ENCODE data around the gene AOPEP.

- TF ChIP-seq, protein P1, sequence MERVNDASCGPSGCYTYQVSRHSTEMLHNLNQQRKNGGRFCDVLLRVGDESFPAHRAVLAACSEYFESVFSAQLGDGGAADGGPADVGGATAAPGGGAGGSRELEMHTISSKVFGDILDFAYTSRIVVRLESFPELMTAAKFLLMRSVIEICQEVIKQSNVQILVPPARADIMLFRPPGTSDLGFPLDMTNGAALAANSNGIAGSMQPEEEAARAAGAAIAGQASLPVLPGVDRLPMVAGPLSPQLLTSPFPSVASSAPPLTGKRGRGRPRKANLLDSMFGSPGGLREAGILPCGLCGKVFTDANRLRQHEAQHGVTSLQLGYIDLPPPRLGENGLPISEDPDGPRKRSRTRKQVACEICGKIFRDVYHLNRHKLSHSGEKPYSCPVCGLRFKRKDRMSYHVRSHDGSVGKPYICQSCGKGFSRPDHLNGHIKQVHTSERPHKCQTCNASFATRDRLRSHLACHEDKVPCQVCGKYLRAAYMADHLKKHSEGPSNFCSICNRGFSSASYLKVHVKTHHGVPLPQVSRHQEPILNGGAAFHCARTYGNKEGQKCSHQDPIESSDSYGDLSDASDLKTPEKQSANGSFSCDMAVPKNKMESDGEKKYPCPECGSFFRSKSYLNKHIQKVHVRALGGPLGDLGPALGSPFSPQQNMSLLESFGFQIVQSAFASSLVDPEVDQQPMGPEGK (tag by site-specific recombination; IDR thresholded peaks at IDR 0.05), result no peak
- no peak for TF ChIP-seq REST (tag by site-specific recombination; IDR thresholded peaks at IDR 0.05)
- TF ChIP-seq ZSCAN18 (tag by site-specific recombination; IDR thresholded peaks at IDR 0.05), result no peak
- TF ChIP-seq GLI4 (tag by site-specific recombination; IDR thresholded peaks at IDR 0.05), result no peak
- no peak for TF ChIP-seq ZNF404 (tag by site-specific recombination; IDR thresholded peaks at IDR 0.05)
- TF ChIP-seq SP2 (tag by site-specific recombination; IDR thresholded peaks at IDR 0.05), result no peak
- TF ChIP-seq CTCF (tag by site-specific recombination; IDR thresholded peaks at IDR 0.05), result no peak
- TF ChIP-seq ZNF138 (tag by site-specific recombination; IDR thresholded peaks at IDR 0.05; ENCODE audit: borderline replicate concordance), result no peak
- no peak for TF ChIP-seq ZNF140 (tag by site-specific recombination; IDR thresholded peaks at IDR 0.05)
- no peak for TF ChIP-seq ELK4 (IDR thresholded peaks at IDR 0.05; ENCODE audit: borderline replicate concordance, low read depth, low read length)
- TF ChIP-seq YY1 (tag by site-specific recombination; IDR thresholded peaks at IDR 0.05), result no peak
These were observed 162.3 kb downstream of the AOPEP start for GRCh38 chr9:94888775-94889174.

Measured in HEK293 (cell line).